GM23248 (cell line): ENCODE data around the gene CNTN1. TPM values are rescaled to one million over a fixed set of nuclear protein-coding genes. Genes with fewer than 3 reads are reported as not detected.

Experiments
- DNase-seq: peaks from one replicate; pipeline ENCODE4 v3.0.0-alpha.2; 2015
- H2AFZ ChIP-seq: fragments of 200-600 bp; sonication (generic); 2 replicates; pipeline ENCODE4 v1.6.1; 2016; ENCODE audit warnings: antibody characterized with exemption
- H3F3A ChIP-seq: fragments of 200-600 bp; sonication (generic); 2 replicates; pipeline ENCODE4 v1.6.1; 2016; ENCODE audit warnings: mild to moderate bottlenecking, antibody characterized with exemption, mixed run types; ENCODE audit not compliant: insufficient read depth
- H3K27ac ChIP-seq: fragments of 200-600 bp; sonication (generic); 2 replicates; pipeline ENCODE4 v1.5.1; 2016; ENCODE audit warnings: mild to moderate bottlenecking
- H3K27me3 ChIP-seq: fragments of 200-600 bp; sonication (generic); replicated peaks from 2 replicates; pipeline ENCODE4 v1.6.1; 2016; ENCODE audit warnings: mild to moderate bottlenecking; ENCODE audit not compliant: insufficient read depth
- H3K36me3 ChIP-seq: fragments of 200-600 bp; sonication (generic); 2 replicates; pipeline ENCODE4 v1.6.1; 2016; ENCODE audit warnings: low read depth, mild to moderate bottlenecking
- H3K4me1 ChIP-seq: fragments of 200-600 bp; sonication (generic); 2 replicates; pipeline ENCODE4 v1.6.1; 2016; ENCODE audit warnings: mild to moderate bottlenecking; ENCODE audit not compliant: insufficient read depth
- H3K4me2 ChIP-seq: fragments of 200-600 bp; sonication (generic); one replicate; pipeline ENCODE4 v1.6.1; 2016; ENCODE audit warnings: mild to moderate bottlenecking; ENCODE audit not compliant: unreplicated experiment
- H3K4me3 ChIP-seq: fragments of 200-600 bp; sonication (generic); 2 replicates; pipeline ENCODE4 v1.5.1; 2016; ENCODE audit warnings: mild to moderate bottlenecking
- H3K79me2 ChIP-seq: fragments of 200-600 bp; sonication (generic); 2 replicates; pipeline ENCODE4 v1.6.1; 2016; ENCODE audit warnings: mild to moderate bottlenecking; ENCODE audit not compliant: insufficient read depth
- H3K9ac ChIP-seq: fragments of 200-600 bp; sonication (generic); 2 replicates; pipeline ENCODE4 v1.6.1; 2016; ENCODE audit warnings: mild to moderate bottlenecking
- H3K9me2 ChIP-seq: fragments of 200-600 bp; sonication (generic); 2 replicates; pipeline ENCODE4 v1.6.1; 2016; ENCODE audit warnings: mixed run types, mild to moderate bottlenecking, moderate library complexity; ENCODE audit not compliant: insufficient read depth
- H3K9me3 ChIP-seq: fragments of 200-600 bp; sonication (generic); one replicate; pipeline ENCODE4 v1.6.1; 2017; ENCODE audit warnings: low read depth
- H4K20me1 ChIP-seq: fragments of 200-600 bp; sonication (generic); 2 replicates; pipeline ENCODE4 v1.6.0; 2016; ENCODE audit not compliant: insufficient read depth
- EZH2 ChIP-seq: fragments of 200-600 bp; sonication (generic); IDR thresholded peaks from 2 replicates; pipeline ENCODE4 v1.6.1; 2018; ENCODE audit warnings: antibody characterized with exemption, mild to moderate bottlenecking; ENCODE audit not compliant: insufficient read depth, poor library complexity, severe bottlenecking
- EZH2phosphoT487 ChIP-seq: fragments of 200-600 bp; sonication (generic); IDR thresholded peaks from 2 replicates; pipeline ENCODE4 v1.6.1; 2018; ENCODE audit warnings: antibody characterized with exemption, moderate library complexity, mild to moderate bottlenecking, low read depth; ENCODE audit not compliant: insufficient read depth
- WGBS, 2 experiments: methylation state at CpG; one replicate each; pipeline ENCODE4 v1.1.6; 2015 to 2017; ENCODE audit warnings: low lambda C conversion rate in 2 of 2, low coverage in 1 of 2; ENCODE audit errors: missing lambda C conversion rate in 2 of 2; 5-methylcytosine and 5-hydroxymethylcytosine counted together
- in situ Hi-C: fragments of 300-500 bp; cut with MboI; formaldehyde crosslinking; loops from 2 replicates; pipeline ENCODE4 v1.15.0; 2020
- polyA plus RNA-seq: library from polyadenylated mRNA; unstranded; fragments of >200 nt; fragmentation: Nextera tagmentation; extraction: Ambion mirVana; gene quantifications from 2 replicates; pipeline ENCODE4 v1.2.1, GENCODE V29; 2016
- total RNA-seq: library from RNA; depleted of rRNA; stranded (reverse); fragments of >200 nt; shearing (Covaris generic); gene quantifications from 2 replicates; pipeline ENCODE4 v1.2.3, GENCODE V29; 2014

Gene CNTN1
- total and polyA plus RNA-seq, 2 experiments from 2014 or later = 0.32 to 0.36 TPM

- in situ Hi-C loops = no loop called here
- H2AFZ ChIP-seq = no peak overlapping the region
- no peaks in the 10 kb centered on the region for H3K9me3 ChIP-seq
- H3K27me3 ChIP-seq = no peaks in the 10 kb centered on the region; the same call in 1 of the 2 replicates
- H3F3A ChIP-seq = no peaks in the 10 kb centered on the region
- no peaks in the 10 kb centered on the region for H3K4me1 ChIP-seq
- no peak overlapping the region for H3K27ac ChIP-seq
- no peak overlapping the region for H3K4me2 ChIP-seq
- H3K9me2 ChIP-seq = no peaks in the 10 kb centered on the region
- no peaks in the 10 kb centered on the region for H4K20me1 ChIP-seq
- TF ChIP-seq EZH2 (no peak), EZH2phosphoT487 (no peak)
- 0% methylated on average over 1 of the region's 1 CpG for WGBS, 2 experiments
- H3K79me2 ChIP-seq = no peaks in the 10 kb centered on the region
- H3K36me3 ChIP-seq = no peaks in the 10 kb centered on the region
- H3K9ac ChIP-seq = no peak overlapping the region
- no peak overlapping the region for H3K4me3 ChIP-seq
- DNase-seq = no peak
Measured at GRCh38 chr12:40668099-40668529, 24.1 kb upstream of the CNTN1 start.

- no peaks in the 10 kb centered on the region for H3K9me2 ChIP-seq
- H3K4me3 ChIP-seq = no peak overlapping the region
- H3K27ac ChIP-seq = no peak overlapping the region
- H3K9ac ChIP-seq = no peak overlapping the region
- H3K4me1 ChIP-seq = no peaks in the 10 kb centered on the region
- H3K79me2 ChIP-seq = no peaks in the 10 kb centered on the region
- DNase-seq = no peak
- no peaks in the 10 kb centered on the region for H3F3A ChIP-seq
- H3K36me3 ChIP-seq = no peaks in the 10 kb centered on the region
- no peak for TF ChIP-seq EZH2
- TF ChIP-seq EZH2phosphoT487 = no peak
- no peaks in the 10 kb centered on the region for H3K9me3 ChIP-seq
- no peaks in the 10 kb centered on the region for H4K20me1 ChIP-seq
- in situ Hi-C loops = no loop called here
- no peaks in the 10 kb centered on the region; the same call in 1 of the 2 replicates for H3K27me3 ChIP-seq
- 6% methylated on average over 2 of the region's 2 CpGs for WGBS, 2 experiments
- no peak overlapping the region for H3K4me2 ChIP-seq
- H2AFZ ChIP-seq = no peak overlapping the region
Measured at GRCh38 chr12:40672741-40673271, 19.4 kb upstream of the CNTN1 start.

- no peak for DNase-seq
- H3K4me3 ChIP-seq = no peak overlapping the region
- 62 to 67% methylated on average over 2 of the region's 2 CpGs for WGBS, 2 experiments
- no peaks in the 10 kb centered on the region for H3K9me3 ChIP-seq
- H3F3A ChIP-seq = no peaks in the 10 kb centered on the region
- in situ Hi-C loops = no loop called here
- no peaks in the 10 kb centered on the region for H3K27me3 ChIP-seq
- TF ChIP-seq EZH2phosphoT487 = no peak
- TF ChIP-seq EZH2 = no peak
- no peaks in the 10 kb centered on the region for H4K20me1 ChIP-seq
- H3K27ac ChIP-seq = no peak overlapping the region
- no peaks in the 10 kb centered on the region for H3K79me2 ChIP-seq
- no peak overlapping the region for H2AFZ ChIP-seq
- H3K4me2 ChIP-seq = no peak overlapping the region
- no peaks in the 10 kb centered on the region for H3K4me1 ChIP-seq
- H3K9me2 ChIP-seq = no peaks in the 10 kb centered on the region
- H3K9ac ChIP-seq = no peak overlapping the region
- H3K36me3 ChIP-seq = no peaks in the 10 kb centered on the region
Measured at GRCh38 chr12:40681148-40681547, 11.1 kb upstream of the CNTN1 start.

- Histone ChIP-seq H3K36me3 (no peaks in the 10 kb centered on the region), H3K4me3 (no peak overlapping the region), H4K20me1 (no peaks in the 10 kb centered on the region), H3K27me3 (0 out of 2 replicates have a peak, but pooled peaks cover 5% of the 10 kb centered on the region), H3F3A (no peaks in the 10 kb centered on the region), H2AFZ (no peak overlapping the region), H3K9ac (no peak overlapping the region), H3K4me1 (no peaks in the 10 kb centered on the region), H3K9me3 (no peaks in the 10 kb centered on the region), H3K79me2 (no peaks in the 10 kb centered on the region), H3K27ac (no peak overlapping the region), H3K9me2 (no peaks in the 10 kb centered on the region), H3K4me2 (no peak overlapping the region)
- in situ Hi-C loops = no loop called here
- DNase-seq = no peak
- WGBS, 2 experiments = 68 to 71% methylated on average over 4 of the region's 4 CpGs
- TF ChIP-seq EZH2phosphoT487 (no peak), EZH2 (no peak)
Measured at GRCh38 chr12:40684986-40685385, 7.3 kb upstream of the CNTN1 start.
